ENCODE data around the gene DNAJC16.

Gene DNAJC16

GRCh38 chr1:15541231-15541792 lies 14.7 kb downstream of the DNAJC16 start:
- DNase-seq, result no peak

- no peak for DNase-seq
Observed at GRCh38 chr1:15542388-15543250, 16.0 kb downstream of the DNAJC16 start.

- no peak for DNase-seq
Observed at GRCh38 chr1:15543251-15543588, 16.6 kb downstream of the DNAJC16 start.

GRCh38 chr1:15543589-15544568 lies 17.2 kb downstream of the DNAJC16 start:
- no peak for DNase-seq

- no peak for DNase-seq
Observed at GRCh38 chr1:15546641-15547040, 20.0 kb downstream of the DNAJC16 start.

GRCh38 chr1:15550573-15550972 lies 23.9 kb downstream of the DNAJC16 start:
- no peak for DNase-seq

GRCh38 chr1:15557008-15557407 lies 30.4 kb downstream of the DNAJC16 start:
- no peak for DNase-seq

GRCh38 chr1:15557594-15557993 lies 30.9 kb downstream of the DNAJC16 start:
- DNase-seq, result no peak

- no peak for DNase-seq
Observed at GRCh38 chr1:15558516-15558915, 31.9 kb downstream of the DNAJC16 start.

GRCh38 chr1:15559189-15559810 lies 32.7 kb downstream of the DNAJC16 start:
- no peak for DNase-seq

GRCh38 chr1:15568387-15569073 lies 41.9 kb downstream of the DNAJC16 start:
- DNase-seq, result no peak

GRCh38 chr1:15570861-15571260 lies 44.2 kb downstream of the DNAJC16 start:
- DNase-seq, result no peak

GRCh38 chr1:15571266-15571665 lies 44.6 kb downstream of the DNAJC16 start:
- DNase-seq, result no peak

GRCh38 chr1:15573477-15573876 lies 46.8 kb downstream of the DNAJC16 start:
- no peak for DNase-seq

- DNase-seq, result no peak
Observed at GRCh38 chr1:15574741-15575140, 48.1 kb downstream of the DNAJC16 start.

GRCh38 chr1:15575549-15576150 lies 49.0 kb downstream of the DNAJC16 start:
- DNase-seq, result no peak

- no peak for DNase-seq
Observed at GRCh38 chr1:15577691-15578090, 51.0 kb downstream of the DNAJC16 start.

GRCh38 chr1:15578921-15579682 lies 52.5 kb downstream of the DNAJC16 start:
- DNase-seq, result no peak

GRCh38 chr1:15579683-15580047 lies 53.0 kb downstream of the DNAJC16 start:
- DNase-seq, result peak; percentile 38

GRCh38 chr1:15583016-15583706 lies 56.5 kb downstream of the DNAJC16 start:
- DNase-seq, result no peak

Measured in suppressor macrophage treated with lipopolysaccharide for 4 hours (primary cell).